SU-DHL-6 (cell line): Measurements from ENCODE around the gene HLA-DPB1.

Experiments used
- CTCF ChIP-seq: fragments of 200-600 bp; sonication (generic); IDR thresholded peaks from one replicate; pipeline ENCODE4 v1.5.1; 2017; ENCODE audit warnings: antibody characterized with exemption, mild to moderate bottlenecking, low read length, moderate library complexity; ENCODE audit not compliant: insufficient read depth, poor library complexity, severe bottlenecking
- EZH2phosphoT487 ChIP-seq: fragments of 200-600 bp; sonication (generic), shearing (Covaris generic); conservative IDR thresholded peaks from 2 replicates; pipeline ENCODE4 v1.6.1; 2018; ENCODE audit warnings: mild to moderate bottlenecking, antibody characterized with exemption, low read length, moderate library complexity, mixed read lengths

- TF ChIP-seq CTCF (no peak), EZH2phosphoT487 (no peak)
Measured at GRCh38 chr6:33036535-33036934, 39.3 kb upstream of the HLA-DPB1 start.
